A549 (cell line): Measurements from ENCODE around the gene LONRF3. TPM values are rescaled to one million over a fixed set of nuclear protein-coding genes. Genes with fewer than 3 reads are reported as not detected.

ENCODE experiments used
- ATAC-seq, 2 experiments: fragments of 200-7000 bp in 1 of 2; fragments of >200 bp in 1 of 2; cut with Nextera tagmentation in 1 of 2; cut with Tn5 transposase in 1 of 2; 3 replicates each; pipeline versions ENCODE4 v1.8.0 to v1.9.1; 2018 to 2020; ENCODE audit warnings: mild to moderate bottlenecking in 1 of 2, moderate library complexity in 1 of 2
- CTCF ChIA-PET: fragments of 300-600 bp; sonication (Branson Sonifier 250); formaldehyde crosslinking; extraction: SDS; loops from one replicate; lab custom pipeline; 2021; ENCODE audit warnings: antibody characterized with exemption, inconsistent platforms; lab: Yijun Ruan, JAX
- POLR2A ChIA-PET: fragments of 350-600 bp; formaldehyde crosslinking; extraction: SDS; loops from one replicate; lab custom pipeline; 2021; ENCODE audit warnings: antibody characterized with exemption, inconsistent platforms; lab: Yijun Ruan, JAX
- DNase-seq, 2 experiments: peaks; one replicate each; pipeline versions ENCODE4 v3.0.0 to v3.0.0-alpha.2; 2011 to 2016; ENCODE audit warnings: low read depth in 1 of 2, low spot score in 1 of 2
- FAIRE-seq: peaks from 2 replicates; lab custom pipeline; 2011; peaks lifted over from hg19 to GRCh38; lab: Jason Lieb, UNC
- H3K27ac ChIP-seq, 2 experiments: fragments of >200 bp; sonication (Bioruptor Twin); formaldehyde crosslinking; 3 replicates each; pipeline ENCODE4 v1.5.1; 2016 to 2017
- H3K4me1 ChIP-seq: fragments of >200 bp; sonication (Bioruptor Twin); formaldehyde crosslinking; 3 replicates; pipeline ENCODE4 v1.6.1; 2016
- H3K4me2 ChIP-seq: fragments of >200 bp; sonication (Bioruptor Twin); formaldehyde crosslinking; 3 replicates; pipeline ENCODE4 v1.6.1; 2016
- H3K4me3 ChIP-seq: fragments of >200 bp; sonication (Bioruptor Twin); formaldehyde crosslinking; 3 replicates; pipeline ENCODE4 v1.5.1; 2016
- H3K9me3 ChIP-seq: fragments of >200 bp; sonication (Bioruptor Twin); formaldehyde crosslinking; 3 replicates; pipeline ENCODE4 v1.6.1; 2016
- ATOH8 ChIP-seq: fragments of 250-450 bp; sonication (Bioruptor Pico); IDR thresholded peaks from 2 replicates; pipeline ENCODE4 v1.5.0; 2020; ENCODE audit warnings: low read depth, mild to moderate bottlenecking, moderate library complexity
- BHLHE40 ChIP-seq: IDR thresholded peaks from 2 replicates; pipeline ENCODE4 v1.6.1; 2012; ENCODE audit warnings: low read depth, low read length, inconsistent platforms
- CBX8 ChIP-seq: fragments of 200-600 bp; sonication (generic); IDR thresholded peaks from 2 replicates; pipeline ENCODE4 v1.6.1; 2016
- CEBPB ChIP-seq, 2 experiments: fragments of >200 bp in 1 of 2; sonication (Bioruptor Twin) in 1 of 2; formaldehyde crosslinking in 1 of 2; IDR thresholded peaks; 2 replicates each; pipeline ENCODE4 v1.6.1; 2012 to 2016
- CHD2 ChIP-seq: fragments of 150-350 bp; IDR thresholded peaks from 2 replicates; pipeline ENCODE4 v1.6.1; 2014; ENCODE audit warnings: low read length; ENCODE audit not compliant: partially characterized antibody
- CHD4 ChIP-seq: fragments of 200-600 bp; sonication (generic); IDR thresholded peaks from 2 replicates; pipeline ENCODE4 v1.6.1; 2016; ENCODE audit warnings: antibody characterized with exemption, mild to moderate bottlenecking, borderline replicate concordance
- EHF ChIP-seq: fragments of 250-450 bp; sonication (Bioruptor Pico); IDR thresholded peaks from 2 replicates; pipeline ENCODE4 v1.5.0; 2020; ENCODE audit warnings: mild to moderate bottlenecking
- EP300 ChIP-seq, 2 experiments: fragments of >200 bp; sonication (Bioruptor Twin); formaldehyde crosslinking; IDR thresholded peaks; 2 replicates in 1 of 2; 3 replicates in 1 of 2; pipeline ENCODE4 v1.6.1; 2016 to 2017
- ESRRA ChIP-seq: fragments of 150-350 bp; IDR thresholded peaks from 2 replicates; pipeline ENCODE4 v1.6.1; 2014; ENCODE audit warnings: mild to moderate bottlenecking, low read length, borderline replicate concordance
- FOSL2 ChIP-seq, 2 experiments: fragments of 450-650 bp in 1 of 2; fragments of >200 bp in 1 of 2; sonication (Bioruptor Twin) in 1 of 2; formaldehyde crosslinking; IDR thresholded peaks; 2 replicates each; pipeline versions ENCODE4 v1.5.0 to v1.6.1; 2016 to 2020; ENCODE audit warnings: mild to moderate bottlenecking in 1 of 2, moderate library complexity in 1 of 2
- FOXS1 ChIP-seq: fragments of 250-450 bp; sonication (Bioruptor Pico); IDR thresholded peaks from 2 replicates; pipeline ENCODE4 v1.5.0; 2020; ENCODE audit warnings: mild to moderate bottlenecking, moderate library complexity
- GATA3 ChIP-seq: IDR thresholded peaks from 2 replicates; pipeline ENCODE4 v1.6.1; 2012; ENCODE audit warnings: borderline replicate concordance
- HOXB13 ChIP-seq: fragments of 250-450 bp; sonication (Bioruptor Pico); IDR thresholded peaks from 2 replicates; pipeline ENCODE4 v1.5.0; 2020; ENCODE audit warnings: low read depth, mild to moderate bottlenecking, moderate library complexity
- JUN ChIP-seq, 2 experiments: fragments of >200 bp; sonication (Bioruptor Twin); formaldehyde crosslinking; IDR thresholded peaks; 2 replicates in 1 of 2; 3 replicates in 1 of 2; pipeline ENCODE4 v1.6.1; 2016 to 2017
- KDM1A ChIP-seq: fragments of 200-600 bp; sonication (generic); IDR thresholded peaks from 2 replicates; pipeline ENCODE4 v1.6.1; 2016; ENCODE audit warnings: low read depth, mild to moderate bottlenecking
- MAX ChIP-seq: IDR thresholded peaks from 2 replicates; pipeline ENCODE4 v1.6.1; 2012
- NFE2L2 ChIP-seq: fragments of 150-350 bp; conservative IDR thresholded peaks from 2 replicates; pipeline ENCODE4 v1.6.1; 2014; ENCODE audit warnings: low read length
- NPAS2 ChIP-seq: fragments of 250-450 bp; sonication (Bioruptor Pico); IDR thresholded peaks from 2 replicates; pipeline ENCODE4 v1.8.0; 2022; ENCODE audit warnings: mild to moderate bottlenecking, moderate library complexity, borderline replicate concordance
- NR3C1 ChIP-seq: fragments of >200 bp; sonication (Bioruptor Twin); formaldehyde crosslinking; IDR thresholded peaks from 3 replicates; pipeline ENCODE4 v1.6.1; 2017
- POLR2AphosphoS2 ChIP-seq: conservative IDR thresholded peaks from 2 replicates; pipeline ENCODE4 v1.6.1; 2012; ENCODE audit warnings: low read length, improper control_type of control experiment, inconsistent platforms
- RCOR1 ChIP-seq: fragments of 150-350 bp; IDR thresholded peaks from 2 replicates; pipeline ENCODE4 v1.6.1; 2014; ENCODE audit warnings: antibody characterized with exemption, low read length, low read depth
- REST ChIP-seq: fragments of 200-600 bp; sonication (generic); IDR thresholded peaks from 2 replicates; pipeline ENCODE4 v1.6.1; 2016; ENCODE audit warnings: antibody characterized with exemption, mild to moderate bottlenecking, moderate library complexity
- RFX5 ChIP-seq: fragments of 450-650 bp; IDR thresholded peaks from 2 replicates; pipeline ENCODE4 v1.7.1; 2014; ENCODE audit warnings: antibody characterized with exemption, mild to moderate bottlenecking, moderate library complexity
- SREBF2 ChIP-seq: fragments of 450-650 bp; IDR thresholded peaks from 2 replicates; pipeline ENCODE4 v1.6.1; 2014; ENCODE audit warnings: mild to moderate bottlenecking, moderate library complexity
- TFCP2L1 ChIP-seq: fragments of 250-450 bp; sonication (Bioruptor Pico); IDR thresholded peaks from 2 replicates; pipeline ENCODE4 v1.5.0; 2021; ENCODE audit warnings: mild to moderate bottlenecking
- ZFP36 ChIP-seq: fragments of 450-650 bp; IDR thresholded peaks from 2 replicates; pipeline ENCODE4 v1.6.1; 2014; ENCODE audit warnings: borderline replicate concordance; ENCODE audit not compliant: partially characterized antibody
- ZSCAN20 ChIP-seq: fragments of 250-450 bp; sonication (Bioruptor Pico); IDR thresholded peaks from 2 replicates; pipeline ENCODE4 v1.8.0; 2022; ENCODE audit warnings: mild to moderate bottlenecking, moderate library complexity
- WGBS: methylation state at CpG from one replicate; pipeline ENCODE4 v1.1.6; 2017; ENCODE audit errors: missing lambda C conversion rate; 5-methylcytosine and 5-hydroxymethylcytosine counted together
- polyA plus RNA-seq, 4 experiments: library from polyadenylated mRNA; depleted of rRNA in 3 of 4; stranded (reverse); fragments of >200 nt; fragmentation: RNase III in 1 of 4; extraction: RNeasy Plus Mini Kit Qiagen cat#74134 plus additional on column Dnase treatment in 1 of 4; gene quantifications; 2 replicates in 3 of 4; 3 replicates in 1 of 4; pipeline ENCODE4 v1.2.3, GENCODE V29; 2011 to 2017
- TF ChIP-seq, protein P1 (sequence below): fragments of >200 bp; sonication (Bioruptor Twin); formaldehyde crosslinking; IDR thresholded peaks from 2 replicates; pipeline ENCODE4 v1.6.1; 2016

Gene LONRF3
- polyA plus RNA-seq, 2 of the 4 experiments (the other 2 are of a cell fraction) = 2.5 to 7.7 TPM

GRCh38 chrX:118974088-118974907, at the start of gene LONRF3 (continued):
- no peak for TF ChIP-seq EP300 (IDR thresholded peaks at IDR 0.05)
- no peak for TF ChIP-seq CHD2
- no peak for TF ChIP-seq EHF (CRISPR knock-in tag)
- no peak for TF ChIP-seq FOSL2 (IDR thresholded peaks at IDR 0.05)
- no peak for TF ChIP-seq FOSL2 (CRISPR knock-in tag; IDR thresholded peaks at IDR 0.05)
- no peak for TF ChIP-seq CBX8
- no peak for TF ChIP-seq BHLHE40
- TF ChIP-seq NR3C1 = no peak
- TF ChIP-seq SREBF2 = no peak
- no peak for TF ChIP-seq POLR2AphosphoS2
- no peak for TF ChIP-seq REST
- TF ChIP-seq RCOR1 = no peak
- no peak for TF ChIP-seq ATOH8 (CRISPR knock-in tag)
- no peak for TF ChIP-seq ZSCAN20
- TF ChIP-seq CEBPB (IDR thresholded peaks at IDR 0.05) = peak; percentile 34 to 48; a peak in 3 of 4 replicates
- TF ChIP-seq NFE2L2 = no peak
- no peak for TF ChIP-seq GATA3
- TF ChIP-seq, all 56 proteins: peak for 6

DNA sequence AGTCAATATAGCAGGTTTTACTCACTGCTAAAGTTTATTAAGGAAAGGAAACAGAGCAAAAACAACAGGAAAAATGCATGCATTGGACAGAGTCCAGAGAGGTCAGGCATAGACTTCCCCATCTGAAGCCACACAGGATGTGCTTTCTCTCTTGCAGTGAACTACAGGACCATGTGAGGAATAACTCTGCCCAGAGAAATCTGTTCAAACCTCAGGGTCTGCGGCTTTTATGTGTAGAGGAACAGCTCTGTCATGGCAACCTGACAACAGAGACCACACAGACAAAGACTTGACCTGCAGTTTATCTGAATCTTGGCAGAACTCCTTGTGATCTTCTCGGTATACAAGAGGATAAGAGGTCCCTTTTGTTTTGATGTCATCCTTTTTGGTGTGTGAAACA, 46.3 kb upstream of the LONRF3 start:
- 49% methylated on average over 2 of the region's 2 CpGs for WGBS
- H3K27ac ChIP-seq = no peak overlapping the region
- no peak for DNase-seq
- TF ChIP-seq ATOH8 (CRISPR knock-in tag) (no peak), CHD4 (no peak), MAX (no peak), SREBF2 (no peak), RFX5 (no peak), ZSCAN20 (no peak), ZFP36 (no peak), HOXB13 (CRISPR knock-in tag) (no peak), TFCP2L1 (CRISPR knock-in tag) (no peak), ESRRA (no peak), JUN (IDR thresholded peaks at IDR 0.05) (no peak), NPAS2 (no peak), REST (no peak), FOXS1 (CRISPR knock-in tag) (no peak), KDM1A (no peak), BHLHE40 (no peak)
- TF ChIP-seq, protein P1, sequence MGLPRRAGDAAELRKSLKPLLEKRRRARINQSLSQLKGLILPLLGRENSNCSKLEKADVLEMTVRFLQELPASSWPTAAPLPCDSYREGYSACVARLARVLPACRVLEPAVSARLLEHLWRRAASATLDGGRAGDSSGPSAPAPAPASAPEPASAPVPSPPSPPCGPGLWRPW = no peak
- no peaks in the 10 kb centered on the region for H3K4me1 ChIP-seq
- H3K4me2 ChIP-seq = no peak overlapping the region
- no peak for FAIRE-seq
- ChIA-PET POLR2A (no interaction called here), CTCF (no interaction called here)
- 0 out of 6 replicates have a peak, but pooled peaks of 1 of the 2 experiments have one; percentile 24 for ATAC-seq
- no peak overlapping the region for H3K4me3 ChIP-seq
- no peaks in the 10 kb centered on the region for H3K9me3 ChIP-seq
